ENCODE data around the gene HSPBP1. TPM values are rescaled to one million over a fixed set of nuclear protein-coding genes. Genes with fewer than 3 reads are reported as not detected.

Gene HSPBP1
- total and polyA plus RNA-seq, 2 of the 13 experiments (the other 11 are each of a cell fraction or from before 2014, with no cell fraction given), result 22.3 to 33.7 TPM

- TF ChIP-seq AKNA (CRISPR knock-in tag; IDR thresholded peaks at IDR 0.05; ENCODE audit: borderline replicate concordance) (no peak), MTF2 (CRISPR knock-in tag; IDR thresholded peaks at IDR 0.05; ENCODE audit: borderline replicate concordance) (no peak), NRL (CRISPR knock-in tag; IDR thresholded peaks at IDR 0.05; ENCODE audit: borderline replicate concordance) (no peak), THAP11 (CRISPR knock-in tag; IDR thresholded peaks at IDR 0.05) (peak; percentile 56), NR2F6 (IDR thresholded peaks at IDR 0.05) (no peak), NR2F6 (CRISPR knock-in tag; IDR thresholded peaks at IDR 0.05) (peak; percentile 26; the same call in 1 of the 2 replicates), ZBTB10 (CRISPR knock-in tag; IDR thresholded peaks at IDR 0.05; ENCODE audit: borderline replicate concordance) (no peak), ZNF260 (CRISPR knock-in tag; IDR thresholded peaks at IDR 0.05; ENCODE audit: borderline replicate concordance, low read depth) (no peak), ZNF333 (CRISPR knock-in tag; IDR thresholded peaks at IDR 0.05; ENCODE audit: borderline replicate concordance) (no peak), ZNF326 (CRISPR knock-in tag; IDR thresholded peaks at IDR 0.05; ENCODE audit: borderline replicate concordance) (no peak), SMYD3 (CRISPR knock-in tag; IDR thresholded peaks at IDR 0.05) (no peak), JUN (CRISPR knock-in tag; IDR thresholded peaks at IDR 0.05) (no peak), SRF (IDR thresholded peaks at IDR 0.05; ENCODE audit: low read depth, low read length) (0 out of 2 replicates have a peak, but pooled peaks have one; percentile 24), MEIS1 (CRISPR knock-in tag; IDR thresholded peaks at IDR 0.05; ENCODE audit: borderline replicate concordance) (no peak), ATM (IDR thresholded peaks at IDR 0.05; ENCODE audit: borderline replicate concordance) (no peak), POLR2AphosphoS2 (IDR thresholded peaks at IDR 0.05; ENCODE audit: low read depth, low read length) (no peak), ZNF121 (CRISPR knock-in tag; IDR thresholded peaks at IDR 0.05) (no peak), ZNF296 (CRISPR knock-in tag; conservative IDR thresholded peaks at IDR 0.05) (no peak), FOSL2 (CRISPR knock-in tag; IDR thresholded peaks at IDR 0.05) (peak; percentile 54; the same call in 1 of the 2 replicates), NFATC3 (CRISPR knock-in tag; IDR thresholded peaks at IDR 0.05) (no peak), IRF2 (CRISPR knock-in tag; IDR thresholded peaks at IDR 0.05) (peak; percentile 43; the same call in 1 of the 2 replicates)
Measured at GRCh38 chr19:55212447-55212846, 67.5 kb downstream of the HSPBP1 start (continued).

Measured in HepG2 (cell line).